GM21526 (cell line): Measurements from ENCODE around the gene DOC2A.
"Not testable (repeated sequence)": the region's sequence is repeated elsewhere in the genome, so short reads cannot be mapped to it uniquely, and the experiment has no call there.

Source experiments
- ATAC-seq: cut with Tn5 transposase; IDR thresholded peaks from one replicate; pipeline ENCODE4 v1.9.1; 2021; ENCODE audit warnings: moderate library complexity; ENCODE audit not compliant: unreplicated experiment, low FRiP score

DOC2A gene

GRCh38 chr16:29974291-29975133 lies 36.3 kb downstream of the DOC2A start:
- ATAC-seq: no peak

- peak; percentile 87 for ATAC-seq
Observed at GRCh38 chr16:29973384-29974246, 37.2 kb downstream of the DOC2A start, which contains the start of gene TAOK2. Gene TAOK2, plus strand, starts transcription at chr16:29973868. Its CDS starts 3,905 bp downstream, at chr16:29977773.

- ATAC-seq: no peak
Observed at GRCh38 chr16:29972992-29973383, 37.8 kb downstream of the DOC2A start.

GRCh38 chr16:29972500-29972899 lies 38.3 kb downstream of the DOC2A start:
- no peak for ATAC-seq

- no peak for ATAC-seq
Observed at GRCh38 chr16:29971304-29971703, 39.5 kb downstream of the DOC2A start.

GRCh38 chr16:29968205-29968604 lies 42.6 kb downstream of the DOC2A start:
- ATAC-seq: no peak

GRCh38 chr16:29963021-29963743 lies 47.6 kb downstream of the DOC2A start:
- ATAC-seq: no peak

- no peak for ATAC-seq
Observed at GRCh38 chr16:29962344-29962994, 48.4 kb downstream of the DOC2A start.

- peak; percentile 79 for ATAC-seq
Observed at GRCh38 chr16:29961479-29962343, 49.1 kb downstream of the DOC2A start, which contains the start of gene TMEM219. Gene TMEM219, plus strand, starts transcription at chr16:29962079. Its CDS starts 1,065 bp downstream, at chr16:29963144.

- no peak for ATAC-seq
Observed at GRCh38 chr16:29961127-29961478, 49.7 kb downstream of the DOC2A start.

GRCh38 chr16:29959821-29960220 lies 51.0 kb downstream of the DOC2A start:
- ATAC-seq: not testable (repeated sequence)

GRCh38 chr16:29959293-29959692 lies 51.5 kb downstream of the DOC2A start:
- ATAC-seq: no peak

- ATAC-seq: no peak
Observed at GRCh38 chr16:29958756-29959155, 52.1 kb downstream of the DOC2A start.
